IPS-NIHi7 (cell line): ENCODE measurements around the gene BET1L.
"Not testable (repeated sequence)": the region's sequence is repeated elsewhere in the genome, so short reads cannot be mapped to it uniquely, and the experiment has no call there.

Experiments used
- DNase-seq: peaks from one replicate; pipeline ENCODE4 v3.0.0; 2012; ENCODE audit warnings: mixed read lengths; ENCODE audit errors: extremely low spot score

Gene BET1L

GRCh38 chr11:207208-207862 is at the start of gene BET1L, which contains the start of gene RIC8A:
TSS of gene BET1L (minus strand) at chr11:207399. CDS start at chr11:207321, 78 bp downstream.
TSS of gene RIC8A (plus strand) at chr11:207708. CDS start at chr11:208855, 1,147 bp downstream.
- peak; percentile 99 for DNase-seq

- DNase-seq: no peak
Observed at GRCh38 chr11:255816-256215, 48.6 kb upstream of the BET1L start.

- DNase-seq: no peak
Observed at GRCh38 chr11:255176-255575, 48.0 kb upstream of the BET1L start.

- no peak for DNase-seq
Observed at GRCh38 chr11:253886-254270, 46.7 kb upstream of the BET1L start.

GRCh38 chr11:253160-253885 is 46.1 kb upstream of the BET1L start:
- no peak for DNase-seq

GRCh38 chr11:252666-253065 is 45.5 kb upstream of the BET1L start:
- no peak for DNase-seq

- no peak for DNase-seq
Observed at GRCh38 chr11:251550-251949, 44.4 kb upstream of the BET1L start.

GRCh38 chr11:250740-251299 is 43.6 kb upstream of the BET1L start:
- peak; percentile 85 for DNase-seq

GRCh38 chr11:250274-250673 is 43.1 kb upstream of the BET1L start:
- no peak for DNase-seq

- no peak for DNase-seq
Observed at GRCh38 chr11:249062-249461, 41.9 kb upstream of the BET1L start.

GRCh38 chr11:244376-244775 is 37.2 kb upstream of the BET1L start:
- no peak for DNase-seq

GRCh38 chr11:241634-242033 is 34.4 kb upstream of the BET1L start:
- no peak for DNase-seq

- DNase-seq: no peak
Observed at GRCh38 chr11:240315-240714, 33.1 kb upstream of the BET1L start.

GRCh38 chr11:238346-238745 is 31.1 kb upstream of the BET1L start:
- DNase-seq: not testable (repeated sequence)

GRCh38 chr11:236774-237767 is 29.9 kb upstream of the BET1L start, which contains the start of gene PSMD13:
TSS of gene PSMD13 (plus strand) at chr11:236976. CDS start at chr11:237050, 74 bp downstream.
- peak; percentile 94 for DNase-seq

- peak; percentile 98 for DNase-seq
Observed at GRCh38 chr11:235997-236773, 29.0 kb upstream of the BET1L start, which contains the start of gene SIRT3. TSS of gene SIRT3 (minus strand) at chr11:236342. CDS start at chr11:236328, 14 bp downstream.

- DNase-seq: no peak
Observed at GRCh38 chr11:235609-235996, 28.4 kb upstream of the BET1L start.

- DNase-seq: no peak
Observed at GRCh38 chr11:235180-235579, 28.0 kb upstream of the BET1L start.

- DNase-seq: no peak
Observed at GRCh38 chr11:232783-233565, 25.8 kb upstream of the BET1L start.

GRCh38 chr11:230431-230830 is 23.2 kb upstream of the BET1L start:
- no peak for DNase-seq
